ENCODE data around the gene KRTAP2-2.
"Not testable (repeated sequence)": the region's sequence is repeated elsewhere in the genome, so short reads cannot be mapped to it uniquely, and the experiment has no call there.

KRTAP2-2 gene

DNA sequence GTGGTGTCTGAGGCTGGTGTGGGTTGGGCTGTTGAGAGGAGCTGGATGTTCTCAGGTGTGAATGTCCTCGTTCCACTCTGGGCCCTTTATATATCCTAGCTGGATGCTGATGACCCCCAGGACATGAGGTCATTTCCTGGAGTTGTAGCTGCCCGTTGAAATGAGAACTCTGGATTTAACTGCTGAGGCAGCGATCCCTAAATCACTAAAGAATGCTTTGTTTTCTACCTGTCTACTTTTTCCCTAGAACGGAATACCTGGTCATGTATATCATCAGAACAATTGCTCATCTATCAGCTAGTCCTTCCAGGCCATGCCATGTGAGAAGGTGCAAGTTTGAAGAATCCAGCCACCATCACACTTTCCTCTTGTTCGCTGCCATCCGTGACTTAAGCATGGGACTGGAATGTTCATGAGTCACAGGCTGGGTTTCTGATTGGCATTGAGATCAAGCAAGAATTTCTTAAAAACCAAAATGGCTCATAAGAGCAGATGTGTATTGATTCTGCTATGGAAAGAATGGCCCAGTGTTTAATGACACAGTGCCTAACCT, 5.1 kb upstream of the KRTAP2-2 start, which contains the start of gene KRTAP2-3:
KRTAP2-3 (minus strand) TSS at position 63 of the 553 bp plus-strand sequence. CDS start 64 bp downstream, outside the sequence.
- Histone ChIP-seq H3K9ac (ENCODE audit: low read depth, low read length) (no peak within 1 kb of the TSS), H3K27me3 (ENCODE audit: insufficient read depth, low read length) (no peaks in the 10 kb centered on the region), H3K4me3 (ENCODE audit: low read length) (no peak within 1 kb of the TSS), H3K27ac (ENCODE audit: low read length) (no peak within 1 kb of the TSS), H3K4me1 (ENCODE audit: insufficient read depth, low read length) (no peaks in the 10 kb centered on the region), H3K36me3 (ENCODE audit: insufficient read depth, low read depth, low read length) (no peaks in the 10 kb centered on the region), H3K9me3 (ENCODE audit: insufficient read depth, low read depth, low read length) (no peaks in the 10 kb centered on the region)

DNA sequence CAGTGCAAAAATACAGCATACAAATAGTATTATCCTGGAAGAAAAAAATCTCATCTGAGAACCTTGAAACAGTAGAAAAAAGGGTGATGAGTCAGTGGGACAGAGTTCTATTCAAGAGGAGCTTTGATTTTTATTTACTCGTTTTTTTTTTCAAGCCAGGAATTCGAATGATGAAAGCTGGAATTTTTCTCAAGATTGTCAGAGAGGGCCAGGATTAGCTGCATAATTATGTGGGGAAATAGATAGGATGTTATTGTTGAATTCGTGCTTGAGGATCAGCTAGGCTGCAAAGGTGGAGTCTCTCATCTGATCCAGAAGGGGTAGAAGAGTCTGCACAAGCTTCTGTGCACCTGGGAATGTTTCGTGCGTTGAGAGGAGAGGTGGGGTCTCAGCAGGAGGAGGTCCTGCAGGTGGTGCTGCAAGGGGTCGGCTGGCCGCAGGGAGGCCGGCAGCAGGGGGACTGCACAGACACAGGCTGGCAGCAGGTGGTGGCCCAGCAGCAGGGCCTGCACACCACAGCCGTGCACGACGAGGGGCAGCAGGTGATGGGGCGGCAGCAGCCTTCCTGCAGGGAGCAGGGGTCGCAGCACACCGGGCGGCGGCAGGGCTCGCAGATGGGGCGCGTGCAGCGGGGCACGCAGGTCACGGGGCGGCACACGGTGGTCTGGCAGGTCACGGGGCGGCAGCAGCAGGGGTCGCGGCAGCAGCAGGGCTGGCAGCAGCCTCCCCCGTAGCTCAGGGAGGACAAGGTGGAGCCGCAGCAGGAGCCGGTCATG, 4.4 kb upstream of the KRTAP2-2 start:
- not testable (repeated sequence) for H3K9me3 ChIP-seq (ENCODE audit: insufficient read depth, low read depth, low read length); H3K9ac ChIP-seq (ENCODE audit: low read depth, low read length); H3K27ac ChIP-seq (ENCODE audit: low read length); H3K36me3 ChIP-seq (ENCODE audit: insufficient read depth, low read depth, low read length); H3K27me3 ChIP-seq (ENCODE audit: insufficient read depth, low read length); H3K4me3 ChIP-seq (ENCODE audit: low read length); H3K4me1 ChIP-seq (ENCODE audit: insufficient read depth, low read length)

- H3K27ac ChIP-seq (ENCODE audit: low read length) = no peak overlapping the region
- no peaks in the 10 kb centered on the region for H3K27me3 ChIP-seq (ENCODE audit: insufficient read depth, low read length)
- H3K36me3 ChIP-seq (ENCODE audit: insufficient read depth, low read depth, low read length) = no peaks in the 10 kb centered on the region
- no peaks in the 10 kb centered on the region for H3K9me3 ChIP-seq (ENCODE audit: insufficient read depth, low read depth, low read length)
- no peak overlapping the region for H3K9ac ChIP-seq (ENCODE audit: low read depth, low read length)
- no peak overlapping the region for H3K4me3 ChIP-seq (ENCODE audit: low read length)
- no peaks in the 10 kb centered on the region for H3K4me1 ChIP-seq (ENCODE audit: insufficient read depth, low read length)
Observed at GRCh38 chr17:41058741-41059140, 3.7 kb upstream of the KRTAP2-2 start.

- no peaks in the 10 kb centered on the region for H3K4me1 ChIP-seq (ENCODE audit: insufficient read depth, low read length)
Observed at GRCh38 chr17:41057547-41057946, 2.5 kb upstream of the KRTAP2-2 start.

DNA sequence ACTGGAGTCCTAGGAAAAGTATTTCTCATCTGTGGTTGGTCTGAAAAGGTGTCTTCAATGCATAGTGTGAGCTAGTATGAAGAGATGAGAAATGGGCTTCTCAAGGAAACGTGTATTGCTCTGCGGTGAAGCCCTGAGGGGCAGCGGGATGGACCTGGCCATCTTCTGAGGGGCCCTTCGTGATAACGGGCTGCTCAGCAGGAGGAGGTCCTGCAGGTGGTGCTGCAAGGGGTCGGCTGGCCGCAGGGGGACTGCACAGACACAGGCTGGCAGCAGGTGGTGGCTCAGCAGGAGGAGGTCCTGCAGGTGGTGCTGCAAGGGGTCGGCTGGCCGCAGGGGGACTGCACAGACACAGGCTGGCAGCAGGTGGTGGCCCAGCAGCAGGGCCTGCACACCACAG, 474 bp downstream of the KRTAP2-2 start:
- not testable (repeated sequence) for H3K27ac ChIP-seq (ENCODE audit: low read length); H3K27me3 ChIP-seq (ENCODE audit: insufficient read depth, low read length); H3K9ac ChIP-seq (ENCODE audit: low read depth, low read length); H3K9me3 ChIP-seq (ENCODE audit: insufficient read depth, low read depth, low read length); H3K4me3 ChIP-seq (ENCODE audit: low read length); H3K36me3 ChIP-seq (ENCODE audit: insufficient read depth, low read depth, low read length); H3K4me1 ChIP-seq (ENCODE audit: insufficient read depth, low read length)

More at GRCh38 chr17:41057547-41057946, 2.5 kb upstream of the KRTAP2-2 start:
- no peak overlapping the region for H3K4me3 ChIP-seq (ENCODE audit: low read length)
- H3K27me3 ChIP-seq (ENCODE audit: insufficient read depth, low read length) = no peaks in the 10 kb centered on the region
- no peaks in the 10 kb centered on the region for H3K9me3 ChIP-seq (ENCODE audit: insufficient read depth, low read depth, low read length)
- H3K36me3 ChIP-seq (ENCODE audit: insufficient read depth, low read depth, low read length) = no peaks in the 10 kb centered on the region
- H3K27ac ChIP-seq (ENCODE audit: low read length) = no peak overlapping the region
- no peak overlapping the region for H3K9ac ChIP-seq (ENCODE audit: low read depth, low read length)

- Histone ChIP-seq H3K27ac (ENCODE audit: low read length) (no peak overlapping the region), H3K27me3 (ENCODE audit: insufficient read depth, low read length) (no peaks in the 10 kb centered on the region), H3K9me3 (ENCODE audit: insufficient read depth, low read depth, low read length) (no peaks in the 10 kb centered on the region), H3K4me3 (ENCODE audit: low read length) (no peak overlapping the region), H3K4me1 (ENCODE audit: insufficient read depth, low read length) (no peaks in the 10 kb centered on the region), H3K9ac (ENCODE audit: low read depth, low read length) (no peak overlapping the region), H3K36me3 (ENCODE audit: insufficient read depth, low read depth, low read length) (no peaks in the 10 kb centered on the region)
Observed at GRCh38 chr17:41054025-41054424, 1.0 kb downstream of the KRTAP2-2 start.

DNA sequence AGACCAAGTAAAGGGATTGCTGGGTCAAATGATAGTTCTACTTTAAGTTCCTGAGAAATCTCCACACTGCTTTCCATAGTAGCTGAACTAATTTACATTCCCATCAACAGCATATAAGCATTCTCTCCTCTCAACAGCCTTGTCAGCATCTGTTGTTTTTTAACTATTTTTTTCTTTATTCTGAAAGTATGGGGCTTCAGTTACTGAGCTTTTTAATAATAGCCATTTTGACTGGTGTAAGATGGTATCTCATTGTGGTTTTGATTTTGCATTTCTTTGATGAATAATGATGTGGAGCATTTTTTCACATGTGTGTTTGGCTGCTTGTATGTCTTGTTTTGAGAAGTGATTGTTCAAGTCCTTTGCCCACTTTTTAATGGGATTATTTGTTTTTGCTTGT, 2.5 kb downstream of the KRTAP2-2 start:
- H3K9ac ChIP-seq (ENCODE audit: low read depth, low read length) = no peak overlapping the region
- H3K9me3 ChIP-seq (ENCODE audit: insufficient read depth, low read depth, low read length) = no peaks in the 10 kb centered on the region
- no peak overlapping the region for H3K27ac ChIP-seq (ENCODE audit: low read length)
- H3K4me1 ChIP-seq (ENCODE audit: insufficient read depth, low read length) = no peaks in the 10 kb centered on the region; the same call in 1 of the 2 replicates
- no peaks in the 10 kb centered on the region for H3K36me3 ChIP-seq (ENCODE audit: insufficient read depth, low read depth, low read length)
- no peak overlapping the region for H3K4me3 ChIP-seq (ENCODE audit: low read length)
- no peaks in the 10 kb centered on the region for H3K27me3 ChIP-seq (ENCODE audit: insufficient read depth, low read length)

DNA sequence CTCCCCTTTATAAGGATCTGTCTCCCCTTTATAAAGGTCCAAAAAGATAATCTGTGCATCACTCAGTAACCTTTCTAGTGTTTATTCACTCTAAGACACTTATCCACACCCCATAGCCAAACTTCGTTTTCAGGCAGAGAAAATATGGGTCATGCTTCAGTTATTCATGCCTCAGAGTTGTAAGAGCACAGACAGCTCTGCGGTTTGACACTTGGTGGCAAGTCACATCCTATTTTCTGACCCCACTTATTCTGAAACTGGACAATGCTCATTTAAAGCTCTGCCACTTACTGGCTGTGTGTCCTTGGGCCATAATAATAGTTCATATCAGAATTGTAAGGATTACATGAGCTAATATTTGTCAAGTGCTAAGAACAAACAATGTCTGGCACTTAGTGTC, 5.9 kb downstream of the KRTAP2-2 start:
- H3K27ac ChIP-seq (ENCODE audit: low read length) = no peak overlapping the region
- H3K4me1 ChIP-seq (ENCODE audit: insufficient read depth, low read length) = no peaks in the 10 kb centered on the region; the same call in 1 of the 2 replicates
- no peaks in the 10 kb centered on the region for H3K9me3 ChIP-seq (ENCODE audit: insufficient read depth, low read depth, low read length)
- no peak overlapping the region for H3K9ac ChIP-seq (ENCODE audit: low read depth, low read length)
- no peak overlapping the region for H3K4me3 ChIP-seq (ENCODE audit: low read length)
- no peaks in the 10 kb centered on the region for H3K27me3 ChIP-seq (ENCODE audit: insufficient read depth, low read length)
- H3K36me3 ChIP-seq (ENCODE audit: insufficient read depth, low read depth, low read length) = no peaks in the 10 kb centered on the region

- Histone ChIP-seq H3K36me3 (ENCODE audit: insufficient read depth, low read depth, low read length) (no peaks in the 10 kb centered on the region), H3K27me3 (ENCODE audit: insufficient read depth, low read length) (no peaks in the 10 kb centered on the region), H3K4me3 (ENCODE audit: low read length) (no peak overlapping the region), H3K27ac (ENCODE audit: low read length) (no peak overlapping the region), H3K4me1 (ENCODE audit: insufficient read depth, low read length) (no peaks in the 10 kb centered on the region; the same call in 1 of the 2 replicates), H3K9ac (ENCODE audit: low read depth, low read length) (no peak overlapping the region), H3K9me3 (ENCODE audit: insufficient read depth, low read depth, low read length) (no peaks in the 10 kb centered on the region)
Observed at GRCh38 chr17:41048441-41048840, 6.6 kb downstream of the KRTAP2-2 start.

GRCh38 chr17:41046735-41047465, 8.1 kb downstream of the KRTAP2-2 start, which contains the start of gene KRTAP2-1:
KRTAP2-1 (minus strand) TSS chr17:41047316; CDS start chr17:41047267, 49 bp downstream.
- not testable (repeated sequence) for H3K27me3 ChIP-seq (ENCODE audit: insufficient read depth, low read length); H3K27ac ChIP-seq (ENCODE audit: low read length); H3K4me3 ChIP-seq (ENCODE audit: low read length); H3K36me3 ChIP-seq (ENCODE audit: insufficient read depth, low read depth, low read length); H3K4me1 ChIP-seq (ENCODE audit: insufficient read depth, low read length); H3K9me3 ChIP-seq (ENCODE audit: insufficient read depth, low read depth, low read length); H3K9ac ChIP-seq (ENCODE audit: low read depth, low read length)

DNA sequence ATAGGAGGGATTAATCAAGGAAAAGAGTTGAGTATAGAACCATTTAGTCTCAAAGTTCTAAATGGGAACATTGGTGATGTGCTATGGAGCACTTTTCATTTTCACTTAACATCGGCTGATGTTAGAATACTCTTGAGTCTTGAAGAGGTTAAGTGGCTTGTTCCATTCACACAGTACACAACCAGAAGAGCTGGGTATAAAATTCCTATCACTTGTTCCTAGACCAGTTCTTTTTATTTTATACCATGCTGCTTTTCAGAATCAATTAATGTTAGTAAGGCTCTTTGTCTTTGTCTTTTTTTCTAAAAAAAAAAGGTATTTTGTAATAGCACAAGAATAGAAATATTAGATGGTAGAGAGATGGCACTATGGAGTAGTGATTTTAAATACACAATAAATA, 12.1 kb downstream of the KRTAP2-2 start:
- H3K27ac ChIP-seq (ENCODE audit: low read length) = no peak overlapping the region
- no peaks in the 10 kb centered on the region for H3K27me3 ChIP-seq (ENCODE audit: insufficient read depth, low read length)

More for the DNA sequence above, 12.1 kb downstream of the KRTAP2-2 start:
- no peak overlapping the region for H3K4me3 ChIP-seq (ENCODE audit: low read length)
- no peak overlapping the region for H3K9ac ChIP-seq (ENCODE audit: low read depth, low read length)
- H3K36me3 ChIP-seq (ENCODE audit: insufficient read depth, low read depth, low read length) = no peaks in the 10 kb centered on the region
- H3K4me1 ChIP-seq (ENCODE audit: insufficient read depth, low read length) = peaks cover 7% of the 10 kb centered on the region; the same call in 1 of the 2 replicates
- H3K9me3 ChIP-seq (ENCODE audit: insufficient read depth, low read depth, low read length) = no peaks in the 10 kb centered on the region
